NCI-H146 treated with DMSO at 0.1 percent for 48 hours (cell line): ENCODE measurements around the gene TAF3.

ENCODE experiments used
- DNase-seq: peaks from one replicate; lab custom pipeline; 2025; ENCODE audit not compliant: unreplicated experiment; lab: John Stamatoyannopoulos, UW

Gene TAF3

DNA sequence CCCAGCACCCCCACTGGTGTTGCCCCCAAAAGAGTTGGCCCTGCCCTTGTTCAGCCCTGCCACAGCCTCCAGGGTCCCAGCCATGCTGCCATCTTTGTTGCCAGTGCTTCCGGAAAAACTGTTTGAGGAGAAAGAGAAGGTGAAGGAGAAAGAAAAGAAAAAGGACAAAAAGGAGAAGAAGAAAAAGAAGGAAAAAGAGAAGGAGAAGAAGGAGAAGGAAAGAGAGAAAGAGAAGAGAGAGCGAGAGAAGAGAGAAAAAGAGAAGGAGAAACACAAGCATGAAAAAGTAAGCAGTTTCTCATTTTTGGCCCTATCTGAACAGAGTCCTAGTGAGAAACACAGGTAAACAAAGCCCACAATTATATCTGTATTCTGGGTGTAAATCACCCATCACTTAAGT, 147.2 kb downstream of the TAF3 start:
- DNase-seq, result no peak

DNA sequence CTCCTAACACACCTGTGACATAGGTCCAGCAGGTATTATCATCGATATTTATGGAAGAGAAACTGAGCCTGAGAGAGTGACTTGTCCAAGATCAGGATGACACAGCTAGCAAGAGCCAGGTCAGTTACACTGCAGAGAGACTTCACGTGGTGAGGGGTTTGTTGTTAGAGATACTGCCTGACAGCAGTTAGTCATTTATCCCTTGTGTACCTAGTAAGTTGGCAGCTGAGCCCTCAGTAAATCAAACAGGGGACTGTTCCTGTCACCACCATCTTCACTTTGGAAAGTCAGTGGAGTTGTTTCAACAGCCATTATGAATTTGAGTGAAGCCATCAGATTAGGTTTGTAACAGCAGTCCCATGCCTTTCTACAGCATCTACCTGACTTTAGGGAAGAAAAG, 148.7 kb downstream of the TAF3 start:
- no peak for DNase-seq

DNA sequence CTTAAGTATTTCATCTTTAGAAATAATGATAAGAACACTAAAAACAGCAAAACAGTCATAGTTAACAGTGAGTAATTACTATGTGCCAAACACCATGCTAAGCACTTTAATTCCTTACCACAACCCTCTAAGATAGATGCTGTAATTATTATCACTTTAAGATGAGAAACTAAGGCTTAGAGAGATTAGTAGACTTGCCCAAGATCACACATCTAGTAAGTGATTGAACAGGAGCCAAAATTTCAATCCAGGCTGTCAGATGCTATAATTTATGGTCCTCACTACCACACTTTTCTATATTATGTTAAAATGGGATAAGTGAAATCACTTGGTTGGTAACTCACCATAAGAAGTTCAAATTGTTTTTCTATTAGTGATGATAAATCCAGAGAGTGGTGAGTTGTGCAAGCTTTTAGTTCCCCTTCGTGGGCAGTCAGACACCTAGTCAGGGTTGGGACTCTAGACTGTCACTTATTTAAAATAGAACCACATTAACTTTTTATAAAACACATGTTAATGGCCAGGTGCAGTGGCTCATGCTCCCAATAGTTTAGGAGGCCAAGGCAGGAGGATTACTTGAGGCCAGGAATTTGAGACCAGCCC, 150.3 kb downstream of the TAF3 start:
- DNase-seq, result no peak

DNA sequence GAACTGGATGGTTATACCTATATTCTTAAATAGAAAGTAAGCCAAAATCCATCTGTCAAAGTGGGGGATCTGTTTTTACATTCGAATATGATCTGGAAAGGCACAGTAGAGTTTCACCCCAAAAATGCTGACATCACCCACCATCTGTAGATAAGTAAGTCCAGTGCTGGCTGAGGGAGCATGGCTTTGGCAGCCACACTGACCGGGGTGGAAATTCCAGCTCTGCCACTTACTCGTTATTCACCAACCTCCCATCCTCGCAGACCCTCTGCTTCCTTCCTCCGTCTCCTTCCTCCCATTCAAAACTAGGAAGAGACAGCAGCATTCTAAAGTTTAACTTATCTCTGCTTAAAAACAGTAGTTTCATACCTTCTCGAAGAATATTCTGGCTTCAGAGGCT, 151.3 kb downstream of the TAF3 start:
- no peak for DNase-seq

DNA sequence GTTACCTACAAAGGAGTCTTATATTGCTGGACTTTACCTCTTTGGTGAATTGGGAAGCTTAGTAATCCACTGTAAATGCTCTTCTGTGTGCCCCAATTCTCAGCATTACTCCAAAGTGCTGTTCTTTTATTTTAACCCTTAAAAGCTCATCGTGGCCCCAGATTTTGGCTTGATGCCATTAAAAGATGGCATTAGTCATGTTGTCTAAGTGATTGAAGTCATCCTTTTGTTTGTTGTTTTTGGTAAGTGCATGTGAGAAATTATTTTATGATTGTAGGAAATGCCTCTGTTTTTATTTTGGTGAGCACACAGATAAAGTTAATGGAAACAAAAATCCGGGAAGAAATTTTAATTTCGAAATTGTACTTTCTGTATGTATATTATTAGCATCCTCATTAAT, 153.6 kb downstream of the TAF3 start:
- DNase-seq, result no peak

DNA sequence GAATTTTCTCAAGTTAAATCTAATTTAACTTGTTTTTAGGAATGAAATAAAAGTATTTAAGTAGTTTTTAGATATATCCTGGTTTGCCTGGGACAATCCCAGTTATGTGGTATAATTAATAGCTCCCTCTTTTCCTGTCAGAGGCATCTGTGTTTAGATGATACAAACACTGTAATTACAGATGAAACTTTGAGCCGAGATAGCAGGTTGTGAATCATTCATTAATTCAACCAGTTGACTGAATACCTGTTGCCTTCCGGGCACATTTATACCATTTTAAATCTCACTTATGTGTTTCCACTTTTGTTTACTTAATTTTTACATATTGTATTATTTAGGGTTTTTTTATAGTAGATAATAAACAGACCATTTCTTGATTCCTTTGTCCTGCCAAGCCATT, 154.1 kb downstream of the TAF3 start:
- DNase-seq, result no peak

DNA sequence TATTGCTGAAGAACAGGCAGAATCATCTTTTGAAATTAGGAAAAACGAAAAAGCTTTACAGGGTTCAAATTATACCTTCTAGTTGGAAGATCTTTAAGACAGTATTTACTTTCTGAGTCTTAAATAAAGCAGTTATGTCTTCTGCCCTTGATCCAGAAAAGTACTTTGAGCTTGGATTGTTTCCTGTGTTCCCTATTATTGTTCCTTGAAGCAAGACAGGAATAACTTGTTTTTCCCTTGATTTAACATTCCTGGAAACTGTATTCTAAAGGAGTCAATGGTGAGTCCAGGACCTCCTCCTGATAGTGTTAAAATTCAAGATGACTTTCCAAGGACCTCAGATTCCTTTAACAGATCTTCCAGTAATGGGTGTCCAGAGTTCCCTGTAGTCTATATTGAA, 161.9 kb downstream of the TAF3 start:
- no peak for DNase-seq

DNA sequence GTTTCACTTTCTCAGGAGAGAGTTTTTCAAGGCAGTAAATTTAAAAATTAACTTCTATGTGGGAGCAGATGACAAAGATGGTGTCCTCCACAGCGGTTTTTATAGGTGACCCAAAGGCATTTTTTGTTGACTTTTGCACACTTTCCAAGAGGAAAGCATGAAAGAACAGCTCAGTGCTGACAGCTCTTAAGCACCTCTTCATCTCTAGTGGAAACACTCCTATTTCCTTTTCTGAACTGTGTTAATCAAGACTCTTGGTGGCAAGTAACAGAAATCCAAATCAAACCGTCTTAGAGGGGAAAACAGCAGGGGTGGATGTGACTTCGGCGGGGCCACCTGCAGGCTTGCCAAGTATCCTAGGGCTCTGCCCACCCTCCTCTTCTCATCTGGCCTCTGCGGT, 164.4 kb downstream of the TAF3 start:
- no peak for DNase-seq

DNA sequence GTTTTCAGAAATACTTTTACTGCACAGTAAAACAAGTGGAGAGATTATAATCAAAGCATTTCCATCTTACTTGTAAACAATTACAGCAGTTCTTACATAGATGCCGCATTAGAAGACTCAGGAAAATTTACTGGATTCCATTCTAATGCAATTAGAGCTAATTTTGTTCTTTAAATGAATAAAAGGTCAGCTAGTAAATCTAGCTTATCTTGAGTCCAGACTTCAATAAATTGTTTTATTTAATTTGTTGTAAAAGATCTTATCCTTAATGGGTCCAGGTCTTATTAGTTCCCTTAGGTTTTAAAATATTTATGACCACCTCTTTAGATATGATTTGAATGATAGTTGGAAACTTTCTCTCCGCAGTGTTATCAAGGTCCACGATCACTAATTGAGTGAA, 166.0 kb downstream of the TAF3 start:
- no peak for DNase-seq

DNA sequence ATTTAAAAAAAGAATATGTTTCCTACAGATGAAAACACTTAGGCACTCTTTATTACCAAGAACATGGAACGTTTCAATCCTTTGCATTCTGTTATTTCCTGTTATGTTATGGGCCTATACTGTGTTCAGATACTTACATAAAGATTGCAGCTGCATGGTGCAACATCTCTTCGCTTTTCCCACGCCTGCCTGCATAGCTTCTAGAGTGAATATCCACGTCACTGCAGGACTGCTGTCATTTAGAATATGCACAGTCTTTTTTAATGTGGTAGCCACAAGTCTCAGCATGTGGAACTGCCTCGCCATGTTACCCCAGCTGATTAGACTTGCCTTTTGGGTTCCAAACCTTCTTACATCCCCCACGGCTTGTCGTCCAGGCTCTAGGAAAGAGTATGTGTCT, 166.6 kb downstream of the TAF3 start:
- DNase-seq, result no peak

DNA sequence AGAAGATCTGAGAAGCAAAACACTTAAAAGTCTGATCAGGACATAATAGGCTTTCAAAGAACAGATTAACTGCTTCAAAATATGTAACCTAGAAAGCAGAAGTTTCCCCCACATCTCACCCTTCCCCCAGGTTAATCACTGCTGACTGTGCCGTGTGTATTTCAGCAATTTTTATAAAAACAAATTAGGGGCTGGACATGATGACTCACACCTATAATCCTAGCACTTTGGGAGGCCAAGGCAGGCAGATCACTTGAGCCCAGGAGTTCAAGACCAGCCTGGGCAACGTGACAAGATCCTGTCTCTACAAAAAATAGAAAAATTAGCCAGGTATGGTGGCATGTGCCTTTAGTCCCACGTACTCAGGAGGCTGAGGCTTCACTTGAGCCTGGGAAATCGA, 168.5 kb downstream of the TAF3 start:
- no peak for DNase-seq

DNA sequence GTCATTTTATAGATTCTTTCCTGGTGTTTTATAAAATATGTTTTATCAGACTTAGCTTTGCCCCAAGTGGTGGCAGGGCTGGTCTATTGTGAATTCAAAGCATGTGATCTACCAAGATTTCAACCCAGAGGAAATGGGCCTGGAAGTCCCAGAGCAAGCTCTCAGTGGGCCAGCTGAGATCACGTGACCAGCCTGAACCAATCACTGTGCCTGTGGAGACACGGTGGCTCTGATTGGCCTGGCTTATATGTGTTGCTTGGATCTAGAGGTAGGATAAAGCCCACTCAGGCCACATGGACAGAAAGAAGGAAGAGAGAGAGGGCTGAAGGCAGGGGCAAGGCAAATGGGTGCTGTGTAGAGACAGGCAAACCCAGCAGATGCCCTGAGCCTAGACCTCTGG, 170.7 kb downstream of the TAF3 start:
- no peak for DNase-seq

DNA sequence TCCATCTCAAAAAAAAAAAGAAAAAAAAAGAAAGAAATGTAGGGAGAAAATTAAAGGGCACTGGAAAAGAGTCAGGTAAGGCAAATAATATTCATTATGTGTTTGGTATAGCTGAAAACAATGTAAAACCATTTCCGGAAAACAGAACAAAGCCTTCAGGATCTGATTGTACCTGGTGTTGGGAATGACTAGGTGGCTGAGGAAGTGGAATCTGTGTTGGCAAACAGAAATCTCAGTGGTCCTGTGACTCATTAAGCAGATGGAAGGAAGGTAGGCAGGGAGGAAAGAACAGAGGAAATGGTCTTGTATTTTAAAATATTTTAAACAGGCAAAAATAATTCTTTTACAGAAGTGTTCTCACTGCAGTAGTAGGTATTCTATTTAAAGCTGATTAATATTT, 180.5 kb downstream of the TAF3 start:
- DNase-seq, result no peak

DNA sequence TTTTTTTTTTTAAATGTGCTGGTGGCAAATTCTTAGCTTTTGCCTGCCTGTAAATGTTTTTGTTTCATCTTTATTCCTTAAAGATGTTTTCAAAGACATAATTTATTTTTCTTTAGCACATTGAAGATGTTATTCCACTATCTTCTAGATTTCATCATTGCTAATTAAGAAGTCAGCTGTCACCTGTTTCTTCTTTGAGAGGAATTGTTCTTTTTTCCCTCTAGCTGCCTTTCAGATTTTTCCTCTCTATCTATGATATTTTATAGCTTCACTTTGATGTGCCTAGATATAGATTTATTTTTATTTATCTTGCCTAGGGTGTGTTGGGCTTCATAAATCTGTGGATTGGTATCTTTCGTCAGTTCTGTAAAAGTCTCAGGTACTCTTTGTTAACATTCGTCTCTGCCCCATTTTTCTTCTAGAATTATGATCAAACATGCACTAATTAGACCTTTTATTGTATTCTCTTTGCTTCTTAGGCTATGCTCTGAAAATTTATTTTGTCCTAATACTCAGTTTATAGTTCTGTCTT, 186.2 kb downstream of the TAF3 start:
- no peak for DNase-seq

DNA sequence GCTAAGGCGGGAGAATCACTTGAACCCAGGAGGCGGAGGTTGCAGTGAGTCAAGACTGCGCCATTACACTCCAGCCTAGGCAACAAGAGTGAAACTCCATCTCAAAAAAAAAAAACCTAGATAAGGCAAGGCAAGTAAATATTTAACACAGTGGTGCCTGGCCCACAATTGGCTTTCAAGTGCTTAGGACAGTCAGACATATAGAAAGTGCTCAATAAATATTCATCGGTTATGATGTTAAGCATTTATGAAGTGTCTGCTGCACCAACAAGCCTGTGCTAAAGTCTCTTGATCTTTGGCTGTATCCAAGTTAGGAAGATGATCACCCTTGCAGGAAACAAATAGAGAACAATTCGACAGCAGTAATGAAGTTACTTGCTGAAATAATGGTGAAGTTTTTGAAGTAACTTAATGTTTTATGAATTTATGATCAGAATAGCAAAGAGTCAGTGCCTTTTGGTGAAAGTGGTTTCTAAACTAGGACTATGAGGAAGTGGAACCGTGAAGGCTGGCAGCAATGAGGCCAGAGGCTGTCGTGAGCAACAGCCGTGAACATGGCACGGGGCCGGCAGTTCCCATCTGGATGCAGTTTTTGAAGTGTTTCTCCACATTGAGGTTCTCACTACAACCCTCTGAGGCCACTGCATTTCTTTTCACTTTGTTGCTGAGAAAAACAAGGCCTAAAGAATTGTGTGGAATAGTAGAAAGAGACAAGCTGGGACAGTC, 188.1 kb downstream of the TAF3 start:
- no peak for DNase-seq

DNA sequence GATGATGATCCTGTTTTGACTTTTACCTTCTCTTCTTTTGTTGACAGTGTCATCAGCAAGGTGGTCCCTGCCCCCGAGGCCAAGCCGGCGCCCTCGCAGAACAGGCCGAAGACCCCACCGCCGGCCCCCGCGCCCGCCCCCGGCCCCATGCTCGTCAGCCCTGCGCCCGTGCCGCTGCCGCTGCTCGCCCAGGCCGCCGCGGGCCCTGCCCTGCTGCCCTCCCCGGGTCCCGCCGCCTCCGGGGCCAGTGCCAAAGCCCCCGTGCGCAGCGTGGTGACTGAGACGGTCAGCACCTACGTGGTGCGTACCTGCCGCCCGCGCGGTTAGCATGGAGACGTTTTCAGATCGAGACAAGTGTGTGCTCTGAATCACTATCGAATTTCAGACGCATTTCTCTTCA, 190.7 kb downstream of the TAF3 start:
- no peak for DNase-seq

DNA sequence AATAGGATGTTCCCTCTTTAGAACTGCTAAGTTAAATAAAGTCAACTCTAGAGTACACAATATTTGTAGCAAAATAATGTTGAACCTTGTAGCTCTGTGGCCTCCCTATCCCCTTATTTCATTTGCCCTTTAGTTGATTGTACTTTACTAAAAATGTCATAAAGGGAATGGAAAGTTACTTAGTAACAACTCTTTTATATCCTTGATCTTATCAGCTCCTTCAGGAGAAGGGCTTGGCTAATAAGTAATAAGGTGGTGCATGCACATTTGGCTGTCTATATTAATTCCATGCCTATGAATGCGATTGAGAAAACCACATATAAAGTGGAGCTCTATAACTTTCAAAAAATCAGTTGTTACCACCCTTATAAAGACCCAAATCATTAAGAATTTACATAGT, 194.7 kb downstream of the TAF3 start:
- no peak for DNase-seq

DNA sequence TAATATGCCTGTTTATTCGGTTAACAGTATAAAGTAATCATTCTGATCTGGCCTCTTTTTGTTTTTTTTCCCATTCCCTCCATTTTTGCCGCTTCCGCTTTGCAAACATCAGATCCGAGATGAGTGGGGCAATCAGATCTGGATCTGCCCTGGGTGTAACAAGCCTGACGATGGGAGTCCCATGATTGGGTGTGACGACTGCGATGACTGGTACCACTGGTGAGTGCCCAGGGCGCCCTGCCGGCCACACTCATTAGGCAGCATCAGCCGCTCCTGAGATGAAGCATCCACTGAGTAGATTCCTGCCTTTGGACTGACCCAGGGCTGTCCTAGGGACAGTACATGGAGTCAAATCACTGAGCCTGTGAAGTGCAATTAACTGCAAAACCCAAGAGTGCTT, 195.3 kb downstream of the TAF3 start:
- no peak for DNase-seq

DNA sequence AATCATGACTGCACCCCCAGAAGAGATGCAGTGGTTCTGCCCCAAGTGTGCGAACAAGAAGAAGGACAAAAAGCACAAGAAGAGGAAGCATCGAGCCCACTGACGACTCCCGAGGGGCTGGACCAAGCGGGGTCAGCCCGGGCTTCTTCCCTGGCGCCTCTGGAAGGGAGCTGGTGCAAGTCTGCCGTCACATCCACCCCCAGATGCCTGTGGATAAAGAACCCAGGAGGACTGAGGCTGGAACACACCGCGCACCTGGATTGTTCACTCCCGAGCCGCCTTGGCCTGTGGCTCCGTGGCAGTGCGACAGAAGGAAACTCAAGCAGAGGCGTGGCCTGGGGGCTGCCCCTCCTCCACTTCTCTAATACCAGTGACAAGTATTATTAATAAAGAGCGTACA, 196.3 kb downstream of the TAF3 start:
- DNase-seq, result no peak

DNA sequence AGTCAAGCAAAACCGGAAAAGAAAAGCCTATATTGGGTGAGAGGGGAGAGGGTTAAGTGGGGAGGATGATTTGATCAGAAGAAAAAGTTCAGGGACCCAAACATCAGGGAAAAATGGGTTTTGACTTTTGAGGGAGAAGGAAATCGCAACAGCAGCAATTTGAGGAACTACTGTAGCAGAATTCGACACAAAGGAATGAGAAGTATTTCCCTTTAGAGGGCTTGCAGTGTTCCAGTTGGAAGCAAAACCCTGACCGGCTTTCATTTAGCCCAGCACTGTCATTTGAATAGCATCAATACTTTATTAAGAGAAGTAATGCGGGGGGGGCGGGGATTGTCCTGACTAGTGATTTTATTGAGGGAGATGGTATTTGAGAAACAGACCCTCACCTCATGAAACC, 199.0 kb downstream of the TAF3 start:
- DNase-seq, result no peak

DNA sequence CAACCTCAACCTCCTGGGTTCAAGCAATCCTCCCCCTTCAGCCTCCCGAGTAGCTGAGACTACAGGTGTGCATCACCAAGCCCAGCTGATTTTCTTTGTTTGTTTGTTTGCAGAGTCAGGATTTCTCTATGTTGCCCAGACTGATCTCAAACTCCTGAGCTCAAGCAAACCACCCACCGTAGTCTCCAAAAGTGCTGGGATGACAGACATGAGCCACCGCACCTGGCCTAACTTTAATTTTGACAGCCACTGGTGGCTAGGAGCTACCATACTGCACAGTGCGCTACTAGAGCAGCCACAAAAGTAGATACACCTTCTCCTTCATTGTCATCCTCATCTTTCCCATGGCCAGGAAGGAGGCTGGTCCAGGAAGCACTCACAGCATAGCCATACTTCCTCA, 205.0 kb downstream of the TAF3 start:
- no peak for DNase-seq

DNA sequence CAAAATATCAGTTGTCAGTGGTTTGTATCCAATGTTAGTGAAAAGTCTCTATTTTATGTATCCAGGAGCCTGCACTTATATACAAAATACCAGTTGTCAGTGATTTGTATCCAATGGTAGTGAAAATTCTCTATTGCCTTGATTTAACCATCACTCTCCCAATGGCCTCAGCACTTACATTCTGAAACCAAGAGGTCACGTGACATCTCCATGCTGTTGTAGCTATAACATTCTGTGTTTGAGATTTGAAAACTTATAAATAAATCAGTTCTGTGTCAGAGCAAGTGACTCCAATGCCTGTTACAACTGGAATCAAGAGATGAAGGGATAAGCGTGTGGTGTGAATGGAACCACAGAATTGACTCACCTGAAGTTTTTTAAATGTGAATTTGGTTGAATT, 205.5 kb downstream of the TAF3 start:
- no peak for DNase-seq
